Testis (tissue), 3 donors: ENCODE results near the gene MLST8. TPM values are rescaled to one million over a fixed set of nuclear protein-coding genes. Genes with fewer than 3 reads are reported as not detected.

Experiments
- DNase-seq: peaks from one replicate; pipeline ENCODE4 v3.0.0-alpha.2; 2019
- H3K27ac ChIP-seq, 2 donors: fragments of 200-600 bp; sonication (generic); one replicate each; pipeline ENCODE4 v1.5.1; 2019
- H3K27me3 ChIP-seq: fragments of 200-600 bp; sonication (generic); one replicate; pipeline ENCODE4 v1.5.1; 2019
- H3K36me3 ChIP-seq: fragments of 200-600 bp; sonication (generic); one replicate; pipeline ENCODE4 v1.5.1; 2017; ENCODE audit warnings: low read depth; ENCODE audit errors: missing control alignments
- H3K4me1 ChIP-seq: fragments of 200-600 bp; sonication (generic); one replicate; pipeline ENCODE4 v1.5.1; 2019
- H3K4me3 ChIP-seq, 2 donors: fragments of 200-600 bp; sonication (generic); one replicate each; pipeline ENCODE4 v1.5.1; 2017 to 2019
- H3K9me3 ChIP-seq: fragments of 200-600 bp; sonication (generic); one replicate; pipeline ENCODE4 v1.5.1; 2017
- POLR2A ChIP-seq: fragments of 450-650 bp; IDR thresholded peaks from one replicate; pipeline ENCODE4 v1.6.1; 2017; ENCODE audit warnings: antibody characterized with exemption, mild to moderate bottlenecking, moderate library complexity
- WGBS, 2 donors: methylation state at CpG; one replicate each; pipeline ENCODE4 v1.1.5; 2018; 5-methylcytosine and 5-hydroxymethylcytosine counted together
- intact Hi-C: fragments of 100-400 bp; cut with DNase I; formaldehyde crosslinking; loops from one replicate; pipeline ENCODE4 v1.15.1; 2023; ENCODE audit warnings: low total_unique reads
- polyA plus RNA-seq: library from polyadenylated mRNA; stranded (reverse); fragments of 350-450 nt; fragmentation: Illumina TruSeq; extraction: RNeasy Lipid Tissue Mini Kit (QIAGEN cat#74804); gene quantifications from one replicate; pipeline ENCODE4 v1.2.3, GENCODE V29; 2014; ENCODE audit warnings: low read depth, low replicate concordance; ENCODE audit not compliant: insufficient read depth
- total RNA-seq, 2 donors: library from RNA; depleted of rRNA; stranded (reverse); fragments of >200 nt; gene quantifications; one replicate each; pipeline ENCODE4 v1.2.3, GENCODE V29; 2016
- TF ChIP-seq, protein P1 (sequence below), 3 experiments: fragments of 450-650 bp in 2 of 3; fragments of 200-600 bp in 1 of 3; sonication (generic) in 1 of 3; IDR thresholded peaks; one replicate each; pipeline ENCODE4 v1.5.1; 2016 to 2019; ENCODE audit warnings: antibody characterized with exemption in 3 of 3, mild to moderate bottlenecking in 2 of 3, moderate library complexity in 1 of 3

The MLST8 gene
- total and polyA plus RNA-seq, 3 donors from 2014 or later, result 89.0 to 113 (median 95.4) TPM

DNA sequence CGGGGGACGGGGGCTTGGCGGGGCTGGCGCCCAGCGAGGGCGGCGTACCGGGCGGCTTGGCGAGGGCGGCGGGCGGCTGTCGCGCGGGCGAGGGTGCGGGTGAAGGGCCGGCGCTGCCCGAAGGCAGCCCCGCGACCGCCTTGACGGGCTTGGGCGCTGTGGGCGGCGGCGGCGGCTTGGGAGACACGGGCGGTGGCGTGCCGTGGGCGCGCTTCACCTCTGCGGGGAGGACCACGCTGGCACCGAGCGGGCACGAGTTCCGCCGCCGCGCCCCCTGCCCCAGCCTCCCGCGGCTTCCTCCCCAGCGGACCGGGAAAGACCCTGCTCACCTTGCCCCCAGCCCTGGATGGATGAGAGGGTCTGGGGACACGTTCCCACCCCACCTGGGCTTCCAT, 26.1 kb upstream of the MLST8 start:
- TF ChIP-seq, protein P1, sequence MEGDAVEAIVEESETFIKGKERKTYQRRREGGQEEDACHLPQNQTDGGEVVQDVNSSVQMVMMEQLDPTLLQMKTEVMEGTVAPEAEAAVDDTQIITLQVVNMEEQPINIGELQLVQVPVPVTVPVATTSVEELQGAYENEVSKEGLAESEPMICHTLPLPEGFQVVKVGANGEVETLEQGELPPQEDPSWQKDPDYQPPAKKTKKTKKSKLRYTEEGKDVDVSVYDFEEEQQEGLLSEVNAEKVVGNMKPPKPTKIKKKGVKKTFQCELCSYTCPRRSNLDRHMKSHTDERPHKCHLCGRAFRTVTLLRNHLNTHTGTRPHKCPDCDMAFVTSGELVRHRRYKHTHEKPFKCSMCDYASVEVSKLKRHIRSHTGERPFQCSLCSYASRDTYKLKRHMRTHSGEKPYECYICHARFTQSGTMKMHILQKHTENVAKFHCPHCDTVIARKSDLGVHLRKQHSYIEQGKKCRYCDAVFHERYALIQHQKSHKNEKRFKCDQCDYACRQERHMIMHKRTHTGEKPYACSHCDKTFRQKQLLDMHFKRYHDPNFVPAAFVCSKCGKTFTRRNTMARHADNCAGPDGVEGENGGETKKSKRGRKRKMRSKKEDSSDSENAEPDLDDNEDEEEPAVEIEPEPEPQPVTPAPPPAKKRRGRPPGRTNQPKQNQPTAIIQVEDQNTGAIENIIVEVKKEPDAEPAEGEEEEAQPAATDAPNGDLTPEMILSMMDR (IDR thresholded peaks at IDR 0.05), result no peak
- no peak for TF ChIP-seq POLR2A
- Histone ChIP-seq H3K4me1 (no peaks in the 10 kb centered on the region), H3K36me3 (no peaks in the 10 kb centered on the region), H3K9me3 (no peaks in the 10 kb centered on the region), H3K27ac (no peak overlapping the region), H3K27me3 (no peaks in the 10 kb centered on the region), H3K4me3 (no peak overlapping the region)
- intact Hi-C loops, result no loop called here
- WGBS, 2 donors, result 36% methylated on average over 49 of the region's 50 CpGs; no CpG with 5 or more reads in 1 of the 2 donors
- no peak for DNase-seq

- no peak for DNase-seq
- H3K9me3 ChIP-seq, result no peaks in the 10 kb centered on the region
- H3K4me1 ChIP-seq, result no peaks in the 10 kb centered on the region
- TF ChIP-seq POLR2A, result no peak
- TF ChIP-seq, protein P1 (IDR thresholded peaks at IDR 0.05), result no peak
- no peaks in the 10 kb centered on the region for H3K36me3 ChIP-seq
- H3K4me3 ChIP-seq, result no peak overlapping the region
- 73 to 84% methylated on average over 15 to 29 of the region's 31 CpGs for WGBS, 2 donors
- H3K27me3 ChIP-seq, result no peaks in the 10 kb centered on the region
- intact Hi-C loops, result no loop called here
- no peak overlapping the region for H3K27ac ChIP-seq
These were observed 25.7 kb upstream of the MLST8 start for GRCh38 chr16:2179576-2179975.

- Histone ChIP-seq H3K27ac (no peak overlapping the region), H3K4me3 (no peak overlapping the region), H3K4me1 (no peaks in the 10 kb centered on the region), H3K36me3 (no peaks in the 10 kb centered on the region), H3K27me3 (no peaks in the 10 kb centered on the region), H3K9me3 (no peaks in the 10 kb centered on the region)
- no peak for DNase-seq
- intact Hi-C loops, result no loop called here
- WGBS, 2 donors, result 92 to 96% methylated on average over 5 to 41 of the region's 43 CpGs
- TF ChIP-seq, protein P1 (IDR thresholded peaks at IDR 0.05), result no peak
- no peak for TF ChIP-seq POLR2A
These were observed 24.8 kb upstream of the MLST8 start for GRCh38 chr16:2180461-2180860.

DNA sequence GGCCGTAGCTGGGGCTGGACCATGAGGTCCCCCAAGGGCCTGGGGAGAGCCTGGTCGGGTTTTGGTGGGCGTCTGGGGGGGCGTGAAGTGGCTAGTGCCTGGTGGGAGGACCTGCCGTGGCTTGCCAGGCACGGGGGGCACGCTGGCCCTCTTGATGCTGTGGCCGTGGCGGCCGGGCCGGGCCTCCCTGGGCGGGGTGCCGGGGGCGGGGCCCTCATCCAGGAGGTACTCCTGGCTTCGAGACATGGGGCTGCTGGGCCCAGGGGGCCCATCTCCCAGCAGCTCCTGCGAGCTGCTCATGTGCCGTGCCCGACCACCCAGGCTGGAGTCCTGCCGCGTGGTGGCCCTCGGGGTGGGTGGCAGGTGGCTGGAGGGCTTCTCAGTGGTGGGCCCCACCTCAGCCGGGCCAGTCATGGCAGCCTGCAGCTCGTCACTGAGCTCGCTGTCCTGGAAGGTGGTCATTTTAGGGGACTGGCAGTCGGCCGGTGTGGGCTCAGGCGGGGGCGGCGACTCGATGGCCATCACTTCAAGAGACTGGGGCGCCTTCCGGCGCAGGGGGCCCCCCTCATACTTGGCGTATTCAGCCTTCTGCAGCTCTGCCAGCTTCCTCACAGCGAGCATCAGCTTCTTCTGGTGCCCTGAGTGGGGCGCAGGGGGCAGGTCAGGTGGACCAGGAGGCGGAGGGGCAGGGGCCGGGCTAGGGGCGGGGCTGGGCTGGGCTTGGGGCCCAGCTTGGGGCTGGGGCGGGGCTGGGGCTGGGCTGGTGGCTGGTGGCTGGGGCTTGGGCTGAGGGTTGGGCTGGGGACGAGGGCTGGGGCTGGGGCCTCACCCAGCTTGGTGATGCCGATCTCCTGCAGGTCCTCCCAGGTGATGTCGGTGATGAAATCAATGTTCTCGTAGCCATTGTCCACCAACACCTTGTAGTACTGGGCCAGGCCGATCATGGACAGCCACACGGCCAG, 24.0 kb upstream of the MLST8 start:
- WGBS, 2 donors, result 91% methylated on average over 36 of the region's 46 CpGs; no CpG with 5 or more reads in 1 of the 2 donors
- H3K27ac ChIP-seq, result no peak overlapping the region
- no peaks in the 10 kb centered on the region for H3K9me3 ChIP-seq
- H3K4me3 ChIP-seq, result no peak overlapping the region
- intact Hi-C loops, result no loop called here
- DNase-seq, result no peak
- no peak for TF ChIP-seq POLR2A
- TF ChIP-seq, protein P1 (IDR thresholded peaks at IDR 0.05), result no peak
- H3K4me1 ChIP-seq, result no peaks in the 10 kb centered on the region
- H3K36me3 ChIP-seq, result no peaks in the 10 kb centered on the region
- H3K27me3 ChIP-seq, result no peaks in the 10 kb centered on the region
